Loucy (cell line): ENCODE data around the gene ILKAP.

ENCODE experiments used
- H2AFZ ChIP-seq: fragments of 200-600 bp; sonication (generic); 2 replicates; pipeline ENCODE4 v1.6.0; 2016; ENCODE audit warnings: antibody characterized with exemption, mild to moderate bottlenecking, low read length, moderate library complexity
- H3F3A ChIP-seq: fragments of 200-600 bp; 2 replicates; pipeline ENCODE4 v1.6.0; 2016; ENCODE audit warnings: antibody characterized with exemption, low read depth, mild to moderate bottlenecking
- H3K27me3 ChIP-seq: fragments of 200-600 bp; sonication (generic); 2 replicates; pipeline ENCODE4 v1.6.1; 2014; ENCODE audit warnings: low read length, mild to moderate bottlenecking; ENCODE audit not compliant: insufficient read depth, poor library complexity, severe bottlenecking
- H3K36me3 ChIP-seq: fragments of 200-600 bp; sonication (generic); 2 replicates; pipeline ENCODE4 v1.6.1; 2016; ENCODE audit warnings: low read length; ENCODE audit not compliant: insufficient read depth
- H3K4me1 ChIP-seq: fragments of 200-600 bp; sonication (generic); 2 replicates; pipeline ENCODE4 v1.5.1; 2014; ENCODE audit warnings: low read length, mild to moderate bottlenecking; ENCODE audit not compliant: insufficient read depth, poor library complexity, severe bottlenecking
- H3K4me2 ChIP-seq: fragments of 200-600 bp; sonication (generic); 2 replicates; pipeline ENCODE4 v1.6.0; 2014; ENCODE audit warnings: antibody characterized with exemption, low read length, low read depth, mild to moderate bottlenecking; ENCODE audit not compliant: poor library complexity, severe bottlenecking
- H3K4me3 ChIP-seq: fragments of 200-600 bp; sonication (generic); 2 replicates; pipeline ENCODE4 v1.5.1; 2014; ENCODE audit warnings: low read length, mild to moderate bottlenecking, mixed read lengths; ENCODE audit not compliant: poor library complexity, severe bottlenecking
- H3K79me2 ChIP-seq: fragments of 200-600 bp; sonication (generic); 2 replicates; pipeline ENCODE4 v1.6.1; 2014; ENCODE audit warnings: low read length; ENCODE audit not compliant: insufficient read depth
- H3K9ac ChIP-seq: fragments of 200-600 bp; sonication (generic); 2 replicates; pipeline ENCODE4 v1.6.0; 2014; ENCODE audit warnings: mild to moderate bottlenecking, low read depth, low read length, moderate library complexity; ENCODE audit not compliant: poor library complexity, severe bottlenecking
- H3K9me2 ChIP-seq: fragments of 200-600 bp; sonication (generic); replicated peaks from 2 replicates; pipeline ENCODE4 v1.6.1; 2016; ENCODE audit warnings: low read depth, low read length, mixed read lengths
- H3K9me3 ChIP-seq: fragments of 200-600 bp; sonication (generic); 2 replicates; pipeline ENCODE4 v1.6.1; 2014; ENCODE audit warnings: mild to moderate bottlenecking, antibody characterized with exemption, low read length, low read depth; ENCODE audit not compliant: insufficient read depth
- H4K20me1 ChIP-seq: fragments of 200-600 bp; sonication (generic); 2 replicates; pipeline ENCODE4 v1.6.0; 2014; ENCODE audit warnings: antibody characterized with exemption, low read length, mild to moderate bottlenecking; ENCODE audit not compliant: insufficient read depth, poor library complexity, severe bottlenecking
- CTCF ChIP-seq: fragments of 200-600 bp; sonication (generic); conservative IDR thresholded peaks from 2 replicates; pipeline ENCODE4 v1.5.1; 2014; ENCODE audit warnings: mild to moderate bottlenecking, antibody characterized with exemption, low read length
- EZH2phosphoT487 ChIP-seq: fragments of 200-600 bp; IDR thresholded peaks from 2 replicates; pipeline ENCODE4 v1.6.1; 2018; ENCODE audit warnings: antibody characterized with exemption, mild to moderate bottlenecking, moderate library complexity, borderline replicate concordance

Gene ILKAP

GRCh38 chr2:238242731-238243495 lies 39.4 kb upstream of the ILKAP start:
- H3F3A ChIP-seq, result no peaks in the 10 kb centered on the region
- H3K9me2 ChIP-seq, result no peaks in the 10 kb centered on the region
- no peak overlapping the region for H3K4me3 ChIP-seq
- H2AFZ ChIP-seq, result no peak overlapping the region
- H3K4me1 ChIP-seq, result peaks cover 19% of the 10 kb centered on the region
- no peak overlapping the region for H3K4me2 ChIP-seq
- H3K27me3 ChIP-seq, result no peaks in the 10 kb centered on the region
- no peak overlapping the region for H3K9ac ChIP-seq
- TF ChIP-seq EZH2phosphoT487 (no peak), CTCF (no peak)
- H3K9me3 ChIP-seq, result no peaks in the 10 kb centered on the region
- no peaks in the 10 kb centered on the region for H4K20me1 ChIP-seq
- no peaks in the 10 kb centered on the region for H3K36me3 ChIP-seq
- no peaks in the 10 kb centered on the region for H3K79me2 ChIP-seq

GRCh38 chr2:238241970-238242369 lies 38.5 kb upstream of the ILKAP start:
- no peaks in the 10 kb centered on the region for H3K79me2 ChIP-seq
- H3K4me3 ChIP-seq, result no peak overlapping the region
- H3K9ac ChIP-seq, result no peak overlapping the region
- no peaks in the 10 kb centered on the region for H3F3A ChIP-seq
- no peak overlapping the region for H3K4me2 ChIP-seq
- no peak overlapping the region for H2AFZ ChIP-seq
- no peak for TF ChIP-seq CTCF
- TF ChIP-seq EZH2phosphoT487, result no peak
- peaks cover 19% of the 10 kb centered on the region for H3K4me1 ChIP-seq
- H4K20me1 ChIP-seq, result no peaks in the 10 kb centered on the region
- no peaks in the 10 kb centered on the region for H3K36me3 ChIP-seq
- no peaks in the 10 kb centered on the region for H3K9me3 ChIP-seq
- no peaks in the 10 kb centered on the region for H3K27me3 ChIP-seq
- no peaks in the 10 kb centered on the region for H3K9me2 ChIP-seq

- no peak overlapping the region for H3K9ac ChIP-seq
Measured at GRCh38 chr2:238240757-238241711, 37.5 kb upstream of the ILKAP start.

More at GRCh38 chr2:238240757-238241711, 37.5 kb upstream of the ILKAP start:
- no peaks in the 10 kb centered on the region for H3K36me3 ChIP-seq
- H3K27me3 ChIP-seq, result no peaks in the 10 kb centered on the region
- no peak overlapping the region for H3K4me2 ChIP-seq
- TF ChIP-seq CTCF (0 out of 2 replicates have a peak, but pooled peaks have one; percentile 15), EZH2phosphoT487 (no peak)
- H3K9me2 ChIP-seq, result no peaks in the 10 kb centered on the region
- peaks cover 19% of the 10 kb centered on the region for H3K4me1 ChIP-seq
- H4K20me1 ChIP-seq, result no peaks in the 10 kb centered on the region
- no peaks in the 10 kb centered on the region for H3K9me3 ChIP-seq
- H2AFZ ChIP-seq, result no peak overlapping the region
- H3K4me3 ChIP-seq, result no peak overlapping the region
- H3F3A ChIP-seq, result no peaks in the 10 kb centered on the region
- no peaks in the 10 kb centered on the region for H3K79me2 ChIP-seq
